Testis (tissue), 3 donors: ENCODE measurements around the gene ATP11A. TPM values are rescaled to one million over a fixed set of nuclear protein-coding genes. Genes with fewer than 3 reads are reported as not detected.

ENCODE experiments used
- DNase-seq: peaks from one replicate; pipeline ENCODE4 v3.0.0-alpha.2; 2019
- H3K27ac ChIP-seq, 2 donors: fragments of 200-600 bp; sonication (generic); one replicate each; pipeline ENCODE4 v1.5.1; 2019
- H3K27me3 ChIP-seq: fragments of 200-600 bp; sonication (generic); one replicate; pipeline ENCODE4 v1.5.1; 2019
- H3K36me3 ChIP-seq: fragments of 200-600 bp; sonication (generic); one replicate; pipeline ENCODE4 v1.5.1; 2017; ENCODE audit warnings: low read depth; ENCODE audit errors: missing control alignments
- H3K4me1 ChIP-seq: fragments of 200-600 bp; sonication (generic); one replicate; pipeline ENCODE4 v1.5.1; 2019
- H3K4me3 ChIP-seq, 2 donors: fragments of 200-600 bp; sonication (generic); one replicate each; pipeline ENCODE4 v1.5.1; 2017 to 2019
- H3K9me3 ChIP-seq: fragments of 200-600 bp; sonication (generic); one replicate; pipeline ENCODE4 v1.5.1; 2017
- CTCF ChIP-seq, 3 experiments: fragments of 450-650 bp in 2 of 3; fragments of 200-600 bp in 1 of 3; sonication (generic) in 1 of 3; IDR thresholded peaks; one replicate each; pipeline ENCODE4 v1.5.1; 2016 to 2019; ENCODE audit warnings: antibody characterized with exemption in 3 of 3, mild to moderate bottlenecking in 2 of 3, moderate library complexity in 1 of 3
- POLR2A ChIP-seq: fragments of 450-650 bp; IDR thresholded peaks from one replicate; pipeline ENCODE4 v1.6.1; 2017; ENCODE audit warnings: antibody characterized with exemption, mild to moderate bottlenecking, moderate library complexity
- WGBS, 2 donors: methylation state at CpG; one replicate each; pipeline ENCODE4 v1.1.5; 2018; 5-methylcytosine and 5-hydroxymethylcytosine counted together
- intact Hi-C: fragments of 100-400 bp; cut with DNase I; formaldehyde crosslinking; loops from one replicate; pipeline ENCODE4 v1.15.1; 2023; ENCODE audit warnings: low total_unique reads
- polyA plus RNA-seq: library from polyadenylated mRNA; stranded (reverse); fragments of 350-450 nt; fragmentation: Illumina TruSeq; extraction: RNeasy Lipid Tissue Mini Kit (QIAGEN cat#74804); gene quantifications from one replicate; pipeline ENCODE4 v1.2.3, GENCODE V29; 2014; ENCODE audit warnings: low read depth, low replicate concordance; ENCODE audit not compliant: insufficient read depth
- total RNA-seq, 2 donors: library from RNA; depleted of rRNA; stranded (reverse); fragments of >200 nt; gene quantifications; one replicate each; pipeline ENCODE4 v1.2.3, GENCODE V29; 2016

The ATP11A gene
- total and polyA plus RNA-seq, 3 donors from 2014 or later, result 34.4 to 122 (median 112) TPM

- intact Hi-C loops, result no loop called here
- H3K36me3 ChIP-seq, result no peaks in the 10 kb centered on the region
- no peaks in the 10 kb centered on the region for H3K27me3 ChIP-seq
- H3K27ac ChIP-seq, result peak overlapping the region in 1 of 2 donors; percentile 55
- no peak for DNase-seq
- peaks cover 35% of the 10 kb centered on the region for H3K4me1 ChIP-seq
- H3K4me3 ChIP-seq, result no peak overlapping the region
- H3K9me3 ChIP-seq, result no peaks in the 10 kb centered on the region
- TF ChIP-seq POLR2A (no peak), CTCF (IDR thresholded peaks at IDR 0.05) (no peak)
- 84 to 87% methylated on average over 32 of the region's 32 CpGs for WGBS, 2 donors
Measured at GRCh38 chr13:112700291-112701060, 10.6 kb downstream of the ATP11A start.

GRCh38 chr13:112702341-112702985 is 12.6 kb downstream of the ATP11A start:
- H3K9me3 ChIP-seq, result no peaks in the 10 kb centered on the region
- intact Hi-C loops, result no loop called here
- no peak overlapping the region for H3K4me3 ChIP-seq
- H3K36me3 ChIP-seq, result no peaks in the 10 kb centered on the region
- TF ChIP-seq CTCF (IDR thresholded peaks at IDR 0.05) (no peak), POLR2A (no peak)
- H3K27me3 ChIP-seq, result no peaks in the 10 kb centered on the region
- 75 to 82% methylated on average over 31 to 32 of the region's 32 CpGs for WGBS, 2 donors
- peaks cover 35% of the 10 kb centered on the region for H3K4me1 ChIP-seq
- peak overlapping the region; percentile 56 to 68 for H3K27ac ChIP-seq
- DNase-seq, result no peak

- Histone ChIP-seq H3K36me3 (no peaks in the 10 kb centered on the region), H3K9me3 (no peaks in the 10 kb centered on the region), H3K27ac (peak overlapping the region; percentile 56 to 68), H3K27me3 (no peaks in the 10 kb centered on the region), H3K4me3 (no peak overlapping the region), H3K4me1 (peaks cover 35% of the 10 kb centered on the region)
- DNase-seq, result no peak
- TF ChIP-seq CTCF (IDR thresholded peaks at IDR 0.05) (no peak), POLR2A (no peak)
- intact Hi-C loops, result no loop called here
- WGBS, 2 donors, result 69 to 84% methylated on average over 6 of the region's 6 CpGs
Measured at GRCh38 chr13:112702986-112703379, 13.1 kb downstream of the ATP11A start.

- peak; percentile 76 for DNase-seq
- H3K4me3 ChIP-seq, result no peak overlapping the region
- H3K36me3 ChIP-seq, result no peaks in the 10 kb centered on the region
- 69 to 82% methylated on average over 20 to 22 of the region's 22 CpGs for WGBS, 2 donors
- H3K27me3 ChIP-seq, result no peaks in the 10 kb centered on the region
- TF ChIP-seq CTCF (IDR thresholded peaks at IDR 0.05), result no peak
- TF ChIP-seq POLR2A, result no peak
- H3K9me3 ChIP-seq, result no peaks in the 10 kb centered on the region
- intact Hi-C loops, result no loop called here
- H3K27ac ChIP-seq, result peak overlapping the region; percentile 56 to 68
- H3K4me1 ChIP-seq, result peaks cover 33% of the 10 kb centered on the region
Measured at GRCh38 chr13:112703449-112704284, 13.8 kb downstream of the ATP11A start.
